Measurements from ENCODE around the gene KCNQ5.

The KCNQ5 gene

DNA sequence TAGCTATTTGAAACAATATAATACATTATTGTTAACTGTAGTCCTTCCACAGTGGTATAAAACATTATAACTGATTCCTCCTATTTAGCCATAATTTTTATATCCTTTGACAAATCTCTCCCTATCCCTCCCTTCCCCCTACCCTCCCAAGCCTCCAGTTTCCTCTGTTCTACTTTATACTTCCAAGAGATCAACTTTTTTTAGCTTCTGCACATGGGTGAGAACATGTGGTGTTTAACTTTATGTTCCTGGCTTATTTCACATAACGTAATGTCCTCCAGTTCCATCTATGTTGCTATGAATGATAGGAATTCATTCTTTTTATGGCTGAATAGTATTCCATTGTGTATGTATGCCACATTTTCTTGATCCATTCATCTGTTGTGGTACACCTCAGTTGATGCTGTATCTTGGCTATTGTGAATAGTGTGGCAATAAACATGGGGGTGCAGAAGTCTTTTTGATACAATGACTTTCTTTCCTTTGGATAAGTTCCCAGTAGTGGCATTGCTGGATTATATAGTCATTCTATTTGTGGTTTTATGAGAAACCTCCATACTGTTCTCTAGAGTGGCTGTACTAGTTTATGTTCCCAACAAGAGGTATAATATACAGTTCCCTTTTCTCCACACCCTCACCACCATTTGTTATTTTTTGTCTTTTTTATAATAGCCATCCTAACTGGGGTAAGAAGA, 205.0 kb downstream of the KCNQ5 start:
- peaks cover under 1% of the 10 kb centered on the region for H3K79me2 ChIP-seq (ENCODE audit: control insufficient read depth, insufficient read depth, low read length, poor library complexity)
- peaks cover 8 to 14% of the 10 kb centered on the region in 2 experiments for H3K4me1 ChIP-seq (ENCODE audit: control insufficient read depth in 1 of 2, insufficient read depth in 2 of 2, low read length in 2 of 2)
- no peaks in the 10 kb centered on the region for H3K27me3 ChIP-seq (ENCODE audit: insufficient read depth, low read length)
- no peak overlapping the region for H3K23ac ChIP-seq (ENCODE audit: low read length)
- no peak overlapping the region for H4K8ac ChIP-seq (ENCODE audit: low read depth, low read length)
- H3K36me3 ChIP-seq (ENCODE audit: control insufficient read depth in 1 of 2, insufficient read depth in 2 of 2, low read length in 2 of 2): no peaks in the 10 kb centered on the region
- H2AFZ ChIP-seq (ENCODE audit: insufficient read depth, low read length, poor library complexity): no peak overlapping the region
- H3K18ac ChIP-seq (ENCODE audit: low read length): no peak overlapping the region
- H2BK12ac ChIP-seq (ENCODE audit: low read length): no peak overlapping the region
- no peak overlapping the region for H2BK5ac ChIP-seq (ENCODE audit: low read depth, low read length, poor library complexity)
- H3K4me3 ChIP-seq (ENCODE audit: low read depth, low read length): no peak overlapping the region
- no peak overlapping the region for H3K14ac ChIP-seq (ENCODE audit: low read length)
- no peak overlapping the region for H2BK120ac ChIP-seq (ENCODE audit: insufficient read depth, low read length, poor library complexity)
- no peak overlapping the region for H3K9ac ChIP-seq (ENCODE audit: low read length)
- no peak overlapping the region for H2AK5ac ChIP-seq (ENCODE audit: low read length)
- DNase-seq: peak in 1 of 2 donors; percentile 13
- H3K79me1 ChIP-seq (ENCODE audit: low read length): no peaks in the 10 kb centered on the region
- H3K9me3 ChIP-seq (ENCODE audit: insufficient read depth, low read depth, low read length): no peaks in the 10 kb centered on the region
- H3K4ac ChIP-seq (ENCODE audit: low read depth, low read length): no peak overlapping the region
- WGBS (ENCODE audit: extremely low coverage, insufficient coverage, insufficient read length): no CpG with 5 or more reads among the region's 1 CpG
- H3K4me2 ChIP-seq (ENCODE audit: low read length): no peak overlapping the region
- H3K27ac ChIP-seq (ENCODE audit: low read depth, low read length): no peak overlapping the region
- no peak overlapping the region for H4K91ac ChIP-seq (ENCODE audit: low read depth, low read length)
- no peak overlapping the region for H4K12ac ChIP-seq (ENCODE audit: low read depth, low read length)

DNA sequence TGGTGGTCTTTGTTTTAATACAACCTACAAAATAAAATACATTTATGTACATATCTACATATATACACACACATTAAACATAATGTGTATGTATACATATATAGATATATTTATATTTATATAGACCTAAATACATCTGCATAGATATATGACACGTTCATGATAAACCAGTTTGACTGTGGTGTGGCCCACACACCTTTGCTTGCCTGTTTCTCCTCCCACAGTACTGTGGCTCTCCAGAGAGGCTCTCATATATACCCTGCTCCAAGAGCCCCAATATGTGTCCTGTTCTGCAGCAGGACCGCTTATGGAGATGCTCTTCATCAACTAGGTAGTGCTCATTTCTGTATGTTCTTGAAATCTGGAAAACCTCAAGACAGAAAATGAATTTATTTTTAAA, 207.0 kb downstream of the KCNQ5 start:
- DNase-seq: no peak
- H3K27ac ChIP-seq (ENCODE audit: low read depth, low read length): no peak overlapping the region
- no CpG with 5 or more reads among the region's 2 CpGs for WGBS (ENCODE audit: extremely low coverage, insufficient coverage, insufficient read length)

GRCh38 chr6:72832271-72832670, 210.4 kb downstream of the KCNQ5 start:
- Histone ChIP-seq H3K4ac (ENCODE audit: low read depth, low read length) (no peak overlapping the region), H3K4me2 (ENCODE audit: low read length) (no peak overlapping the region), H2BK120ac (ENCODE audit: insufficient read depth, low read length, poor library complexity) (no peak overlapping the region), H2BK5ac (ENCODE audit: low read depth, low read length, poor library complexity) (no peak overlapping the region), H3K4me1 (ENCODE audit: control insufficient read depth in 1 of 2, insufficient read depth in 2 of 2, low read length in 2 of 2) (no peaks in the 10 kb centered on the region), H3K14ac (ENCODE audit: low read length) (no peak overlapping the region), H3K18ac (ENCODE audit: low read length) (no peak overlapping the region), H3K9ac (ENCODE audit: low read length) (no peak overlapping the region), H2AK5ac (ENCODE audit: low read length) (no peak overlapping the region), H4K8ac (ENCODE audit: low read depth, low read length) (no peak overlapping the region), H3K27ac (ENCODE audit: low read depth, low read length) (no peak overlapping the region), H3K36me3 (ENCODE audit: control insufficient read depth in 1 of 2, insufficient read depth in 2 of 2, low read length in 2 of 2) (no peaks in the 10 kb centered on the region), H3K9me3 (ENCODE audit: insufficient read depth, low read depth, low read length) (no peaks in the 10 kb centered on the region), H3K4me3 (ENCODE audit: low read depth, low read length) (no peak overlapping the region), H4K12ac (ENCODE audit: low read depth, low read length) (no peak overlapping the region), H2AFZ (ENCODE audit: insufficient read depth, low read length, poor library complexity) (no peak overlapping the region), H4K91ac (ENCODE audit: low read depth, low read length) (no peak overlapping the region), H3K79me1 (ENCODE audit: low read length) (no peaks in the 10 kb centered on the region), H3K27me3 (ENCODE audit: insufficient read depth, low read length) (no peaks in the 10 kb centered on the region), H2BK12ac (ENCODE audit: low read length) (no peak overlapping the region), H3K23ac (ENCODE audit: low read length) (no peak overlapping the region), H3K79me2 (ENCODE audit: control insufficient read depth, insufficient read depth, low read length, poor library complexity) (no peaks in the 10 kb centered on the region)
- DNase-seq: no peak
- WGBS (ENCODE audit: extremely low coverage, insufficient coverage, insufficient read length): no CpG with 5 or more reads among the region's 3 CpGs

More for the DNA sequence above, 207.0 kb downstream of the KCNQ5 start:
- Histone ChIP-seq H3K79me1 (ENCODE audit: low read length) (no peaks in the 10 kb centered on the region), H3K18ac (ENCODE audit: low read length) (no peak overlapping the region), H4K91ac (ENCODE audit: low read depth, low read length) (no peak overlapping the region), H2BK12ac (ENCODE audit: low read length) (no peak overlapping the region), H2AFZ (ENCODE audit: insufficient read depth, low read length, poor library complexity) (no peak overlapping the region), H3K14ac (ENCODE audit: low read length) (no peak overlapping the region), H3K36me3 (ENCODE audit: control insufficient read depth in 1 of 2, insufficient read depth in 2 of 2, low read length in 2 of 2) (no peaks in the 10 kb centered on the region), H2BK120ac (ENCODE audit: insufficient read depth, low read length, poor library complexity) (no peak overlapping the region), H2BK5ac (ENCODE audit: low read depth, low read length, poor library complexity) (no peak overlapping the region), H3K4ac (ENCODE audit: low read depth, low read length) (no peak overlapping the region), H3K4me1 (ENCODE audit: control insufficient read depth in 1 of 2, insufficient read depth in 2 of 2, low read length in 2 of 2) (peaks cover 4 to 8% of the 10 kb centered on the region in 2 experiments), H3K4me3 (ENCODE audit: low read depth, low read length) (no peak overlapping the region), H2AK5ac (ENCODE audit: low read length) (no peak overlapping the region), H3K27me3 (ENCODE audit: insufficient read depth, low read length) (no peaks in the 10 kb centered on the region), H3K9me3 (ENCODE audit: insufficient read depth, low read depth, low read length) (no peaks in the 10 kb centered on the region), H3K23ac (ENCODE audit: low read length) (no peak overlapping the region), H3K79me2 (ENCODE audit: control insufficient read depth, insufficient read depth, low read length, poor library complexity) (no peaks in the 10 kb centered on the region), H3K4me2 (ENCODE audit: low read length) (no peak overlapping the region), H3K9ac (ENCODE audit: low read length) (no peak overlapping the region), H4K12ac (ENCODE audit: low read depth, low read length) (no peak overlapping the region), H4K8ac (ENCODE audit: low read depth, low read length) (no peak overlapping the region)

DNA sequence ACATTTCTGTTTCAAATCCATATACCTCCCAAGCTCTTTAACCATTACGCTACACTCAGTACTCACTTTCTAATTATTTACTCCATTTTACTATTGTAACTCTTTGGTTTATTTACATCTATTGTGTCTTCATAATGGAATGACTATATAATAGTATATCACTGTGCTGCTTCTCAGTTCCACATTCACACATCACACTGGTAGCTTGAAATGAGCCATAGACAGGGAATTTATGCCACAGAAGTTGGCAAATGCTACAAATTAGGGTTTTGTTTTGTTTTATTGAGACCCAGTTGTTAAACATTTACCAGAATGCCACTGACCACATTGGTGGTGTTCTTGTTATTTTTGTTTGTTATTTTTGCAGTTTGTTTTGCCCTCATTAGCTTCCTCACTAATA, 213.9 kb downstream of the KCNQ5 start:
- no peak overlapping the region for H3K18ac ChIP-seq (ENCODE audit: low read length)
- no peak overlapping the region for H2BK5ac ChIP-seq (ENCODE audit: low read depth, low read length, poor library complexity)
- H3K14ac ChIP-seq (ENCODE audit: low read length): no peak overlapping the region
- no peaks in the 10 kb centered on the region for H3K79me1 ChIP-seq (ENCODE audit: low read length)
- H4K8ac ChIP-seq (ENCODE audit: low read depth, low read length): no peak overlapping the region
- 100% methylated on average over 1 of the region's 1 CpG for WGBS (ENCODE audit: extremely low coverage, insufficient coverage, insufficient read length)
- no peak overlapping the region for H3K4me3 ChIP-seq (ENCODE audit: low read depth, low read length)
- no peak overlapping the region for H2BK120ac ChIP-seq (ENCODE audit: insufficient read depth, low read length, poor library complexity)
- H4K12ac ChIP-seq (ENCODE audit: low read depth, low read length): no peak overlapping the region
- no peak overlapping the region for H3K27ac ChIP-seq (ENCODE audit: low read depth, low read length)
- H3K27me3 ChIP-seq (ENCODE audit: insufficient read depth, low read length): no peaks in the 10 kb centered on the region
- no peaks in the 10 kb centered on the region for H3K9me3 ChIP-seq (ENCODE audit: insufficient read depth, low read depth, low read length)
- no peaks in the 10 kb centered on the region for H3K79me2 ChIP-seq (ENCODE audit: control insufficient read depth, insufficient read depth, low read length, poor library complexity)
- H3K9ac ChIP-seq (ENCODE audit: low read length): no peak overlapping the region
- no peaks in the 10 kb centered on the region for H3K4me1 ChIP-seq (ENCODE audit: control insufficient read depth in 1 of 2, insufficient read depth in 2 of 2, low read length in 2 of 2)
- no peak overlapping the region for H3K23ac ChIP-seq (ENCODE audit: low read length)
- no peak overlapping the region for H4K91ac ChIP-seq (ENCODE audit: low read depth, low read length)
- DNase-seq: no peak
- H3K4ac ChIP-seq (ENCODE audit: low read depth, low read length): no peak overlapping the region
- H3K36me3 ChIP-seq (ENCODE audit: control insufficient read depth in 1 of 2, insufficient read depth in 2 of 2, low read length in 2 of 2): no peaks in the 10 kb centered on the region
- H3K4me2 ChIP-seq (ENCODE audit: low read length): no peak overlapping the region
- no peak overlapping the region for H2BK12ac ChIP-seq (ENCODE audit: low read length)
- no peak overlapping the region for H2AFZ ChIP-seq (ENCODE audit: insufficient read depth, low read length, poor library complexity)
- H2AK5ac ChIP-seq (ENCODE audit: low read length): no peak overlapping the region
